ENCODE results near the gene FADS2.

- TF ChIP-seq CTCF (IDR thresholded peaks at IDR 0.05) = peak; percentile 87 to 91 (median 89)
- no peak for TF ChIP-seq POLR2A (IDR thresholded peaks at IDR 0.05)
These were observed 43.1 kb downstream of the FADS2 start for GRCh38 chr11:61871158-61871597.
